Heart left ventricle (tissue), 16 donors: ENCODE results near the gene PSAPL1. TPM values are rescaled to one million over a fixed set of nuclear protein-coding genes. Genes with fewer than 3 reads are reported as not detected.

Experiments used
- ATAC-seq, 4 donors: fragments of 200-7000 bp; cut with Tn5 transposase; one replicate each; pipeline ENCODE4 v1.9.1; 2020 to 2022; ENCODE audit warnings: moderate library complexity in 4 of 4, mild to moderate bottlenecking in 3 of 4, moderate number of reproducible peaks in 1 of 4
- DNase-seq, 5 donors: peaks; one replicate each; pipeline ENCODE4 v3.0.0-alpha.2; 2020
- H3K27ac ChIP-seq, 12 donors: fragments of 200-600 bp; sonication (generic) in 4 of 12; one replicate each; pipeline versions ENCODE4 v1.5.0 to v1.8.0; 2016 to 2022; ENCODE audit warnings: mild to moderate bottlenecking in 2 of 12
- H3K27me3 ChIP-seq, 9 donors: fragments of 200-600 bp; sonication (generic) in 2 of 9; one replicate each; pipeline versions ENCODE4 v1.5.1 to v1.8.0; 2016 to 2022; ENCODE audit warnings: mild to moderate bottlenecking in 3 of 9
- H3K36me3 ChIP-seq, 9 donors: fragments of 200-600 bp; sonication (generic) in 2 of 9; one replicate each; pipeline versions ENCODE4 v1.5.0 to v1.8.0; 2018 to 2022; ENCODE audit warnings: mild to moderate bottlenecking in 2 of 9
- H3K4me1 ChIP-seq, 12 donors: fragments of 200-600 bp; sonication (generic) in 4 of 12; one replicate each; pipeline versions ENCODE4 v1.5.0 to v1.8.0; 2016 to 2022; ENCODE audit warnings: mild to moderate bottlenecking in 3 of 12
- H3K4me3 ChIP-seq, 12 donors: fragments of 200-600 bp; sonication (generic) in 4 of 12; one replicate each; pipeline versions ENCODE4 v1.5.0 to v1.8.0; 2017 to 2022; ENCODE audit warnings: mild to moderate bottlenecking in 9 of 12, moderate library complexity in 4 of 12
- H3K9me3 ChIP-seq, 12 donors: fragments of 200-600 bp; sonication (generic) in 4 of 12; one replicate each; pipeline versions ENCODE4 v1.5.0 to v1.8.0; 2016 to 2022; ENCODE audit warnings: mild to moderate bottlenecking in 1 of 12
- CTCF ChIP-seq, 12 donors: fragments of 200-600 bp; sonication (generic) in 4 of 12; IDR thresholded peaks; one replicate each; pipeline versions ENCODE4 v1.5.0 to v1.8.0; 2018 to 2022; ENCODE audit warnings: antibody characterized with exemption in 12 of 12, mild to moderate bottlenecking in 5 of 12
- POLR2A ChIP-seq, 2 donors: fragments of 450-650 bp; IDR thresholded peaks; one replicate each; pipeline ENCODE4 v1.6.1; 2017; ENCODE audit warnings: antibody characterized with exemption in 2 of 2, mild to moderate bottlenecking in 2 of 2, moderate library complexity in 2 of 2
- WGBS, 4 donors: extraction: QIAGEN DNeasy Blood & Tissue Kit in 2 of 4; methylation state at CpG; one replicate each; pipeline versions ENCODE4 v1.1.5 to v1.1.7; 2013 to 2018; 5-methylcytosine and 5-hydroxymethylcytosine counted together
- intact Hi-C, 10 donors: fragments of 100-400 bp; cut with DNase I; formaldehyde crosslinking; loops; one replicate each; pipeline versions ENCODE4 v1.11.1 to v1.14.2; 2022
- polyA plus RNA-seq, 2 donors: library from polyadenylated mRNA; stranded (reverse); fragments of 200-250 nt; gene quantifications; one replicate each; pipeline ENCODE4 v1.2.3, GENCODE V29; 2013
- total RNA-seq, 9 donors: library from RNA; depleted of rRNA in 2 of 9; stranded (reverse); fragments of >200 nt in 2 of 9; fragmentation: NEBNext Ultra II Directional in 3 of 9; extraction: Animal tissue kit (Norgen Biotek cat#: 25700) in 3 of 9; gene quantifications; one replicate each; pipeline versions ENCODE4 v1.1.0 to v1.2.4, GENCODE V29; 2016 to 2023
- donor health status: ischemic (EF 13 %, LVEDD 7.1; RV severe dilation, severe dysfunction).
- donor health status: healthy with polysubstance abuse.
- donor health status: DM: no; HTN: yes; CAD: no.
- donor health status: DM: no; HTN: no; CAD: no.
- donor health status: ischemic (EF 25% LVEDD 6.9; RV normal size, moderate dysfunction).
- donor health status: ischemic (EF 25% LVEDD 5.7; RV mildly dilated, moderate dysfunction).
- donor health status: healthy.
- donor health status: DM: yes; HTN: yes; CAD: no.
- donor health status: ischemic (EF 35%, LVEDD 5.7; RV mildly dilated, moderate dysfunction).
- donor health status: nonischemic (EF 11% LVEDD 7.7; RV severe dilation, severe dysfunction).
- donor health status: DM: yes; HTN: yes; CAD: no.
- donor health status: PGD.
- donor health status: ischemic (EF 29% LVEDD 5.4; RV normal size, mild dysfunction).
- donor health status: nonischemic (EF 23%, LVEDD 6.1; RV moderate dilation, normal function).

The PSAPL1 gene
- total and polyA plus RNA-seq, 11 donors = 0.11 TPM; not detected in 10

DNA sequence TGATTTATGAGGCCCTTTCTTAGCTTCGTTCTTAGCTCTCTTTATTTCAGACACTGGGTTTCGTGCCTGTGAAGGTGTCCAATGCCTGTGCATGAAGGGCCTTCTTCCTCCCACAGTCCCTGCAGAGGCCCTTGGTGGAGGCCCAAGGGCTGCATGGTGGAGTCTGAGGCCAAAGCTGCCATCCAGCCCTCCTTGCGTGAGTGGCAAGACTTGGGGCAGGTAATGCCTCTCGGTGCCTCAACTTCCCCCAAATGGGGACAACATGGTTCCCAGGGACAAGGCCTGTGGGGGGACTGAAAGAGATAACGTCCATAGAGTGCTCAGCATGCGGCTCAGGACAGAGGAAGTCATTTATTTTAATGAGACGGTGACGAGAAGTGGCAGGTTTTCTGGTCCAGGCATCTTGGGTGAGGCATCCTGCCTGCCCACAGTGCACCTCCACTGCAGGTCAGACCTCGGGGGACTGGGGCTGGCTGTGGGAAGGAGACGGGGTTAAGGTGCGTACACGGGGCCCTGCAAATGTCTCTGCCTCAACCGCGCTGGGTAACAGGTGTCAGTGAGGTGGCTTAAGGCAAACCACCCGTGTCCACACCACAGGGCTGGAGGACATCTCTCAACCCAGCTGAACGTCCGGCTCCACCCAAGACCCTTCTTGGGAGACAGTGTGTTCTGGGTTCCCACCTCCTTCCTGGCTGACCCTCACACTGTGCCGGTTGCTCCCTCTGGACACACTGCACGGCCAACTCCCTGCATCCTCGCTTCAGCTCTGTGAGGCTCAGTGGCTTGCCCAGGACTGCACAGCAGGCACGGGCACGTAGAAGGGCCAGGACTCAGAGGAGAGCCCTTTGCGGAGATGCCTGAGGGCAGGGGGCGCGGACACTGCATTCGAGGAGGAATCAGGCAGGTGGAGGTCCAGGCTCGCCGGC, 50.5 kb downstream of the PSAPL1 start:
- Histone ChIP-seq H3K4me3 (no peak overlapping the region), H3K4me1 (peaks cover 0 to 10% (median 0%) of the 10 kb centered on the region in 12 donors), H3K36me3 (no peaks in the 10 kb centered on the region), H3K27ac (no peak overlapping the region), H3K9me3 (no peaks in the 10 kb centered on the region), H3K27me3 (no peaks in the 10 kb centered on the region)
- 81 to 86% (median 83%) methylated on average over 23 to 28 of the region's 28 CpGs for WGBS, 4 donors
- TF ChIP-seq CTCF (IDR thresholded peaks at IDR 0.05) = no peak
- no peak for ATAC-seq
- DNase-seq = peak in 3 of 5 donors; percentile 9 to 42 (median 12)
- intact Hi-C loops = no loop called here

- TF ChIP-seq CTCF (IDR thresholded peaks at IDR 0.05) = no peak
- no peak for TF ChIP-seq POLR2A (IDR thresholded peaks at IDR 0.05)
- intact Hi-C loops = no loop called here
- H3K4me1 ChIP-seq = peaks cover 0 to 10% (median 0%) of the 10 kb centered on the region in 12 donors
- WGBS, 4 donors = 85 to 90% (median 87%) methylated on average over 8 of the region's 8 CpGs
- H3K36me3 ChIP-seq = no peaks in the 10 kb centered on the region
- ATAC-seq (no peak), DNase-seq (peak in 2 of 5 donors; percentile 4 to 11)
- H3K4me3 ChIP-seq = no peak overlapping the region
- H3K27me3 ChIP-seq = peaks cover 0 to 4% (median 0%) of the 10 kb centered on the region in 9 donors
- H3K27ac ChIP-seq = no peak overlapping the region
- no peaks in the 10 kb centered on the region for H3K9me3 ChIP-seq
Observed at GRCh38 chr4:7383266-7383665, 51.5 kb downstream of the PSAPL1 start.

DNA sequence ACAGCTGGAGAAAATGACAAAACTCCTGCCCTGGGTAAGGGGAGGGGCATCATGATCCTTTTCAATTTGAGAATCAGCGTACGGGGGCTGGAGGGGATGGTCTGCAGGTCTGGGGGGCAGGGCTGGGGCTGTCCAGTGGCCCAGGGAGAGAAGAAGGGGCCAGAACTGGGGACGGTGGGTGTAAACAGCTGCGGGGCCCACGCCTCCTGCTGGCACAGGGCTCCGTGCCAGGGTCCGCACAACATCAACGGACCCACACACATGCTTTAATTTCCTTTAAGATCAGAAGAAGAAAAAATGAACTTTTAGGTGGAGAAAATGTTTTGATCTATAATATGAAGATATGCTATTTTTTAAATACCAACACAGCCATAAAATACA, 52.1 kb downstream of the PSAPL1 start:
- WGBS, 4 donors = 57 to 74% (median 73%) methylated on average over 8 of the region's 8 CpGs
- intact Hi-C loops = no loop called here
- no peak for ATAC-seq
- Histone ChIP-seq H3K4me3 (no peak overlapping the region), H3K36me3 (no peaks in the 10 kb centered on the region), H3K27me3 (peaks cover 0 to 4% (median 0%) of the 10 kb centered on the region in 9 donors), H3K9me3 (no peaks in the 10 kb centered on the region), H3K27ac (no peak overlapping the region), H3K4me1 (peaks cover 0 to 14% (median 0%) of the 10 kb centered on the region in 12 donors)
- DNase-seq = peak in 1 of 5 donors; percentile 46
- TF ChIP-seq CTCF (IDR thresholded peaks at IDR 0.05) (no peak), POLR2A (IDR thresholded peaks at IDR 0.05) (no peak)

- ATAC-seq = no peak
- no peak for TF ChIP-seq CTCF (IDR thresholded peaks at IDR 0.05)
- TF ChIP-seq POLR2A (IDR thresholded peaks at IDR 0.05) = no peak
- Histone ChIP-seq H3K27ac (no peak overlapping the region), H3K9me3 (no peaks in the 10 kb centered on the region), H3K27me3 (peaks cover 0 to 4% (median 0%) of the 10 kb centered on the region in 9 donors), H3K4me3 (no peak overlapping the region), H3K36me3 (no peaks in the 10 kb centered on the region), H3K4me1 (peaks cover 0 to 16% (median under 1%) of the 10 kb centered on the region in 12 donors)
- DNase-seq = peak in 3 of 5 donors; percentile 5 to 48 (median 11)
- intact Hi-C loops = no loop called here
- 84 to 96% (median 88%) methylated on average over 8 to 9 of the region's 9 CpGs for WGBS, 4 donors
Observed at GRCh38 chr4:7381890-7382633, 52.7 kb downstream of the PSAPL1 start.
